Liver (tissue), 9 donors: ENCODE data around the gene FAAP100. TPM values are rescaled to one million over a fixed set of nuclear protein-coding genes. Genes with fewer than 3 reads are reported as not detected.

ENCODE experiments used
- DNase-seq: peaks from one replicate; pipeline ENCODE4 v3.0.0-alpha.2; 2017; ENCODE audit warnings: low spot score
- H3K27ac ChIP-seq, 2 donors: one replicate each; pipeline ENCODE4 v1.7.0; 2013; ENCODE audit warnings: inconsistent platforms in 2 of 2, low read length in 2 of 2, control low read depth in 1 of 2, low read depth in 1 of 2, mild to moderate bottlenecking in 1 of 2
- H3K27me3 ChIP-seq, 4 donors: one replicate each; pipeline versions ENCODE4 v1.6.1 to v1.7.0; 2013; ENCODE audit warnings: low read length in 3 of 4, inconsistent platforms in 1 of 4, mild to moderate bottlenecking in 1 of 4, moderate library complexity in 1 of 4; ENCODE audit not compliant: control insufficient read depth in 4 of 4, insufficient read depth in 4 of 4
- H3K36me3 ChIP-seq, 4 donors: one replicate each; pipeline versions ENCODE4 v1.6.1 to v1.7.0; 2013; ENCODE audit warnings: low read length in 3 of 4, mild to moderate bottlenecking in 3 of 4, low read depth in 1 of 4, moderate library complexity in 1 of 4; ENCODE audit not compliant: control insufficient read depth in 4 of 4, insufficient read depth in 3 of 4
- H3K4me1 ChIP-seq, 4 donors: one replicate each; pipeline versions ENCODE4 v1.6.1 to v1.7.0; 2013; ENCODE audit warnings: low read length in 3 of 4, mild to moderate bottlenecking in 3 of 4, moderate library complexity in 1 of 4; ENCODE audit not compliant: control insufficient read depth in 4 of 4, insufficient read depth in 4 of 4
- H3K4me3 ChIP-seq, 3 donors: one replicate each; pipeline versions ENCODE4 v1.6.1 to v1.7.0; 2013; ENCODE audit warnings: low read length in 3 of 3, control low read depth in 1 of 3, low read depth in 1 of 3, mild to moderate bottlenecking in 1 of 3
- H3K9ac ChIP-seq, 2 donors: one replicate each; pipeline ENCODE4 v1.7.0; 2013; ENCODE audit warnings: low read length in 2 of 2, mild to moderate bottlenecking in 2 of 2, moderate library complexity in 2 of 2, control low read depth in 1 of 2, low read depth in 1 of 2
- H3K9me3 ChIP-seq, 4 donors: one replicate each; pipeline versions ENCODE4 v1.6.1 to v1.7.0; 2013; ENCODE audit warnings: low read length in 3 of 4; ENCODE audit not compliant: control insufficient read depth in 4 of 4
- ATF3 ChIP-seq: IDR thresholded peaks from 2 replicates; pipeline ENCODE4 v1.6.1; 2016; ENCODE audit warnings: antibody characterized with exemption
- CTCF ChIP-seq: fragments of 150-350 bp; IDR thresholded peaks from 2 replicates; pipeline ENCODE4 v1.5.1; 2017; ENCODE audit warnings: improper control_type of control experiment, low read depth, low read length; ENCODE audit not compliant: missing input control
- EGR1 ChIP-seq, 2 donors: IDR thresholded peaks; 2 replicates each; pipeline ENCODE4 v1.6.1; 2016 to 2018; ENCODE audit warnings: antibody characterized with exemption in 2 of 2, low read depth in 2 of 2
- FOXA1 ChIP-seq: IDR thresholded peaks from 2 replicates; pipeline ENCODE4 v1.6.1; 2016; ENCODE audit warnings: antibody characterized with exemption
- FOXA2 ChIP-seq: IDR thresholded peaks from 2 replicates; pipeline ENCODE4 v1.6.1; 2016; ENCODE audit warnings: antibody characterized with exemption
- GABPA ChIP-seq, 2 donors: IDR thresholded peaks in 1 of 2; conservative IDR thresholded peaks in 1 of 2; 2 replicates each; pipeline ENCODE4 v1.6.1; 2016; ENCODE audit warnings: antibody characterized with exemption in 2 of 2, mild to moderate bottlenecking in 1 of 2, moderate library complexity in 1 of 2
- HNF4A ChIP-seq, 2 donors: conservative IDR thresholded peaks; 2 replicates each; pipeline ENCODE4 v1.6.1; 2016; ENCODE audit warnings: antibody characterized with exemption in 2 of 2, mild to moderate bottlenecking in 2 of 2
- HNF4G ChIP-seq: IDR thresholded peaks from 2 replicates; pipeline ENCODE4 v1.6.1; 2016; ENCODE audit warnings: antibody characterized with exemption
- JUND ChIP-seq, 2 donors: IDR thresholded peaks; 2 replicates each; pipeline ENCODE4 v1.6.1; 2016; ENCODE audit warnings: antibody characterized with exemption in 2 of 2
- MAX ChIP-seq: IDR thresholded peaks from 2 replicates; pipeline ENCODE4 v1.6.1; 2016; ENCODE audit warnings: antibody characterized with exemption
- NR2F2 ChIP-seq: IDR thresholded peaks from 2 replicates; pipeline ENCODE4 v1.6.1; 2016; ENCODE audit warnings: antibody characterized with exemption
- RAD21 ChIP-seq, 2 donors: IDR thresholded peaks; 2 replicates each; pipeline ENCODE4 v1.6.1; 2016; ENCODE audit warnings: antibody characterized with exemption in 2 of 2, mild to moderate bottlenecking in 2 of 2
- REST ChIP-seq: IDR thresholded peaks from 2 replicates; pipeline ENCODE4 v1.6.1; 2016; ENCODE audit warnings: antibody characterized with exemption, mild to moderate bottlenecking
- RXRA ChIP-seq, 2 donors: IDR thresholded peaks; 2 replicates each; pipeline ENCODE4 v1.6.1; 2017 to 2018; ENCODE audit warnings: antibody characterized with exemption in 2 of 2, mild to moderate bottlenecking in 1 of 2
- SP1 ChIP-seq: IDR thresholded peaks from 2 replicates; pipeline ENCODE4 v1.6.1; 2018; ENCODE audit warnings: antibody characterized with exemption, mild to moderate bottlenecking
- TAF1 ChIP-seq: conservative IDR thresholded peaks from 2 replicates; pipeline ENCODE4 v1.6.1; 2016; ENCODE audit warnings: antibody characterized with exemption, mild to moderate bottlenecking
- YY1 ChIP-seq: IDR thresholded peaks from 2 replicates; pipeline ENCODE4 v1.6.1; 2016; ENCODE audit warnings: antibody characterized with exemption, mild to moderate bottlenecking
- ZBTB33 ChIP-seq: IDR thresholded peaks from 2 replicates; pipeline ENCODE4 v1.6.1; 2016; ENCODE audit warnings: antibody characterized with exemption
- WGBS: extraction: QIAGEN DNeasy Blood & Tissue Kit; methylation state at CpG from one replicate; pipeline ENCODE4 v1.1.7; 2013; 5-methylcytosine and 5-hydroxymethylcytosine counted together
- polyA plus RNA-seq, 2 donors: library from polyadenylated mRNA; stranded (reverse) in 1 of 2; unstranded in 1 of 2; fragments of 200-250 nt in 1 of 2; fragments of >200 nt in 1 of 2; fragmentation: Nextera tagmentation in 1 of 2; extraction: Ambion mirVana in 1 of 2; gene quantifications; one replicate each; pipeline versions ENCODE4 v1.2.1 to v1.2.3, GENCODE V29; 2013 to 2015
- total RNA-seq, 2 donors: library from RNA; depleted of rRNA; stranded (reverse); fragments of >200 nt; gene quantifications; one replicate each; pipeline ENCODE4 v1.2.3, GENCODE V29; 2014
- donor health status: healthy.
- donor health status: healthy.
- donor health status: healthy.
- donor health status: healthy.
- donor health status: healthy.

The FAAP100 gene
- total and polyA plus RNA-seq, 4 donors, result 8.1 to 14.7 (median 9.7) TPM

- Histone ChIP-seq H3K27me3 (no peaks in the 10 kb centered on the region), H3K9me3 (no peaks in the 10 kb centered on the region), H3K36me3 (peaks cover 16 to 41% (median 26%) of the 10 kb centered on the region in 4 donors), H3K4me1 (peaks cover 3 to 13% (median 8%) of the 10 kb centered on the region in 4 donors), H3K9ac (no peak overlapping the region), H3K4me3 (no peak overlapping the region), H3K27ac (no peak overlapping the region)
- 63% methylated on average over 3 of the region's 3 CpGs for WGBS
- TF ChIP-seq RXRA (IDR thresholded peaks at IDR 0.05) (no peak), CTCF (no peak), YY1 (no peak), EGR1 (IDR thresholded peaks at IDR 0.05; ENCODE audit: low read depth in 2 of 2) (no peak), MAX (no peak), REST (no peak), NR2F2 (no peak), ATF3 (no peak), HNF4A (conservative IDR thresholded peaks at IDR 0.05) (no peak), TAF1 (no peak), FOXA1 (no peak), JUND (IDR thresholded peaks at IDR 0.05) (no peak), FOXA2 (no peak), HNF4G (no peak), ZBTB33 (no peak), SP1 (no peak), RAD21 (IDR thresholded peaks at IDR 0.05) (no peak), GABPA (IDR thresholded peaks at IDR 0.05 in 1 of 2, conservative IDR thresholded peaks at IDR 0.05 in 1 of 2) (no peak)
- DNase-seq, result no peak
Measured at GRCh38 chr17:81575836-81576235, 23.7 kb upstream of the FAAP100 start.
